ENCODE results near the gene CSTPP1.
A peak's percentile ranks its signal among the peaks of the same experiment; 100 is the strongest.

CSTPP1 gene

GRCh38 chr11:46976182-46976854, 39.8 kb downstream of the CSTPP1 start:
- DNase-seq (ENCODE audit: low spot score): peak; percentile 38
- in situ Hi-C loops (cut with MboI; ENCODE audit: low pct_unique_long_range_greater_than_20kb, low sequenced_read_pairs, unreplicated experiment): no loop called here
- TF ChIP-seq CTCF (IDR thresholded peaks at IDR 0.05; ENCODE audit: extremely low read depth, insufficient read depth, missing control alignments): no peak

- no peak for DNase-seq (ENCODE audit: low spot score)
- TF ChIP-seq CTCF (IDR thresholded peaks at IDR 0.05; ENCODE audit: extremely low read depth, insufficient read depth, missing control alignments): no peak
- in situ Hi-C loops (cut with MboI; ENCODE audit: low pct_unique_long_range_greater_than_20kb, low sequenced_read_pairs, unreplicated experiment): no loop called here
Measured at GRCh38 chr11:46977038-46977813, 40.7 kb downstream of the CSTPP1 start.

- DNase-seq (ENCODE audit: low spot score): no peak
- no peak for TF ChIP-seq CTCF (IDR thresholded peaks at IDR 0.05; ENCODE audit: extremely low read depth, insufficient read depth, missing control alignments)
- in situ Hi-C loops (cut with MboI; ENCODE audit: low pct_unique_long_range_greater_than_20kb, low sequenced_read_pairs, unreplicated experiment): no loop called here
Measured at GRCh38 chr11:46978005-46978491, 41.5 kb downstream of the CSTPP1 start.

- DNase-seq (ENCODE audit: low spot score): no peak
- in situ Hi-C loops (cut with MboI; ENCODE audit: low pct_unique_long_range_greater_than_20kb, low sequenced_read_pairs, unreplicated experiment): no loop called here
- no peak for TF ChIP-seq CTCF (IDR thresholded peaks at IDR 0.05; ENCODE audit: extremely low read depth, insufficient read depth, missing control alignments)
Measured at GRCh38 chr11:46979358-46979757, 42.8 kb downstream of the CSTPP1 start.

- no peak for DNase-seq (ENCODE audit: low spot score)
- TF ChIP-seq CTCF (IDR thresholded peaks at IDR 0.05; ENCODE audit: extremely low read depth, insufficient read depth, missing control alignments): no peak
- in situ Hi-C loops (cut with MboI; ENCODE audit: low pct_unique_long_range_greater_than_20kb, low sequenced_read_pairs, unreplicated experiment): no loop called here
Measured at GRCh38 chr11:46981436-46981835, 44.9 kb downstream of the CSTPP1 start.

- DNase-seq (ENCODE audit: low spot score): no peak
- no peak for TF ChIP-seq CTCF (IDR thresholded peaks at IDR 0.05; ENCODE audit: extremely low read depth, insufficient read depth, missing control alignments)
- in situ Hi-C loops (cut with MboI; ENCODE audit: low pct_unique_long_range_greater_than_20kb, low sequenced_read_pairs, unreplicated experiment): no loop called here
Measured at GRCh38 chr11:46982797-46983452, 46.4 kb downstream of the CSTPP1 start.

All from GM13977 (cell line).